HG03159 (cell line): ENCODE measurements around the gene ZNF160.

Source experiments
- ATAC-seq: cut with Tn5 transposase; IDR thresholded peaks from one replicate; pipeline ENCODE4 v1.9.1; 2021; ENCODE audit warnings: mild to moderate bottlenecking, moderate library complexity; ENCODE audit not compliant: unreplicated experiment

The ZNF160 gene

GRCh38 chr19:53094754-53095575, 8.3 kb downstream of the ZNF160 start:
- ATAC-seq: no peak

GRCh38 chr19:53092723-53093122, 10.5 kb downstream of the ZNF160 start:
- no peak for ATAC-seq

- no peak for ATAC-seq
Observed at GRCh38 chr19:53091413-53092254, 11.6 kb downstream of the ZNF160 start.

- no peak for ATAC-seq
Observed at GRCh38 chr19:53088091-53088490, 15.1 kb downstream of the ZNF160 start.

DNA sequence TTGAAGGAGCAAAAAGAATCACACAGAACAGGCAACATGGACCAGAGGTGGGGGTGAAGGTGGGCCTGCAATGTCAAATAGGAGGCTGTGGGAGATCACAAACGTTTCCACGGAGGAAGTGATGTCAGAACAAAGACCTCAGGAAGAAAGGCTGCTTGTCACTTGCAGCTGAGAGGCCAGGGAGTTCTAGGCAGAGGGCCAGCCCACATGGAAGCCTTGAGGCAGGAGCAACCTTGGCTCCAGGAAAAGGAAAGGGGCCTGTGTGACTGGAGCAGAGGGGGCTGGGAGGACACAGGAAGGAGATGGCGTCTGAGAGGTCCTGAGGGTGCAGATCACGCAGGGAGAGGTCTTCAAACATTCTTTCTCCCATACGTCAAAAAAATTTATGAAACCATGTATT, 16.3 kb downstream of the ZNF160 start:
- ATAC-seq: no peak

DNA sequence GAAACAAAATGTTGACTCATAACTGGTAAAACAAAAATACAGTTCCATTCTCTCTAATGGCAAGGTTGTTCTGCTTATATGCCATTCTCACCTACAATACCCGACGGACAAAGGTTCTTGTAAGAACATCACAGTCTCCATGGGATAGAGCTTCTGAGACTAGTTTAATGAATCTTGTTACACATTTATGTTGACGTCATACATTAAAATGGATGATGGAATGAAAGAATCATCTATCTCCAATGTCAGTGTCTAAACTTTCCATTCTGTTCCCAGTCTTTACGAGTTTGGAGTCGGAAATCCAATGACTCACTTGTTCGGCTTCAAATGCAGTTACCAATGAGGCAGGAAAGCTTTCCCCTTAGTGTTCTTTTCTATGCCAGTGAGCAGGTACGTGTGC, 17.7 kb downstream of the ZNF160 start:
- ATAC-seq: no peak

GRCh38 chr19:53082929-53083328, 20.3 kb downstream of the ZNF160 start:
- no peak for ATAC-seq

DNA sequence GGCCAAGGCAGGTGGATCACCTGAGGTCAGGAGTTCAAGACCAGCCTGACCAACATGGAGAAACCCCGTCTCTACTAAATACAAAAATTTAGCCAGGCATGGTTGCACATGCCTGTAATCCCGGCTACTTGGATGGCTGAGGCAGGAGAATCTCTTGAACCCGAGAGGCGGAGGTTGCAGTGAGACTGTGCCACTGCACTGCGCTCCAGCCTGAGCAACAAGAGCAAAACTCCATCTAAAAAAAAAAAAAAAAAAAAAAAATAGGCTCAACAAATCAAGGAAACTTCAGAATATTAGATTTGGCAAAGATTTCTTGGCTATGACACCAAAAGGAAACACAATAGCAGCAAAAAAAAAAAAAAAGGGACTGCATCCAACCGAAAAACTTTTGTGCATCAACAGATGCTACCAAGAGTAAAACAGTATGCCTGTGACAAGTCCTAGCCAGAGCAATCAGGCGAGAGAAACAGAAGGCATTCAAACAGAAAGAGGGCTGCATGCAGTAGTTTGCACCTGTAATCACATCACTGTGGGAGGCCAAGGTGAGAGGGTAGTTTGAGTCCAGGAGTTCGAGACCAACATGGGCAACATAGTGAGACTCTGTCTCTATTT, 23.8 kb downstream of the ZNF160 start:
- ATAC-seq: no peak

GRCh38 chr19:53078668-53079067, 24.6 kb downstream of the ZNF160 start:
- ATAC-seq: no peak

GRCh38 chr19:53076984-53077383, 26.2 kb downstream of the ZNF160 start:
- no peak for ATAC-seq

DNA sequence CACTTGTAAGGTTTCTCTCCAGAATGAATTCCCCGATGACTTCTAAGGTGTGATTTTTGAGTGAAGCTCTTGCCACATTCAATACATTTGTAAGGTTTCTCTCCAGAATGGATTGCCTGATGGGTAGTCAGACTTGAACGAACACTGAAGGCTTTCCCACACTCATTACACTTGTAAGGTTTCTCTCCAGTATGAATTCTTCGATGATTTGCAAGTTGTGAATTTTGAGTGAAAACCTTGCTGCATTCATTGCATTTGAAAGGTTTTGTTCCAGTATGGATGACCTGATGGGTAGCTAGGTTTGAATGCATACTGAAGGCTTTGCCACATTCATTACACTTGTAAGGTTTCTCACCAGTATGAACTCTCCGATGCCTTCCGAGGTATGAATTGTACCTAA, 34.4 kb downstream of the ZNF160 start:
- no peak for ATAC-seq

DNA sequence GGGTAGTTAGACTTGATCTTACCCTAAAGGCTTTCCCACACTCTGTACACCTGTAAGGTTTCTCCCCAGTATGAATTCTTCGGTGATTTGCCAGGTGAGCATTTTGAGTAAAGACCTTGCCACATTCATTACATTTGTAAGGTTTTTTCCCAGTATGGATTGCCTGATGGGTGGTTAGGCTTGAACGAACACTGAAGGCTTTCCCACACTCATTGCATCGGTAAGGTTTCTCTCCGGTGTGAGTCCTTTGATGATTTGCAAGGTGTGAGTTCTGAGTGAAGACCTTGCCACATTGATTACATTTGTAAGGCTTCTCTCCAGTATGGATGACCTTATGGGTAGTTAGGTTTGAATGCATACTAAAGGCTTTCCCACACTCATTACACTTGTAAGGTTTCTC, 35.0 kb downstream of the ZNF160 start:
- ATAC-seq: no peak

DNA sequence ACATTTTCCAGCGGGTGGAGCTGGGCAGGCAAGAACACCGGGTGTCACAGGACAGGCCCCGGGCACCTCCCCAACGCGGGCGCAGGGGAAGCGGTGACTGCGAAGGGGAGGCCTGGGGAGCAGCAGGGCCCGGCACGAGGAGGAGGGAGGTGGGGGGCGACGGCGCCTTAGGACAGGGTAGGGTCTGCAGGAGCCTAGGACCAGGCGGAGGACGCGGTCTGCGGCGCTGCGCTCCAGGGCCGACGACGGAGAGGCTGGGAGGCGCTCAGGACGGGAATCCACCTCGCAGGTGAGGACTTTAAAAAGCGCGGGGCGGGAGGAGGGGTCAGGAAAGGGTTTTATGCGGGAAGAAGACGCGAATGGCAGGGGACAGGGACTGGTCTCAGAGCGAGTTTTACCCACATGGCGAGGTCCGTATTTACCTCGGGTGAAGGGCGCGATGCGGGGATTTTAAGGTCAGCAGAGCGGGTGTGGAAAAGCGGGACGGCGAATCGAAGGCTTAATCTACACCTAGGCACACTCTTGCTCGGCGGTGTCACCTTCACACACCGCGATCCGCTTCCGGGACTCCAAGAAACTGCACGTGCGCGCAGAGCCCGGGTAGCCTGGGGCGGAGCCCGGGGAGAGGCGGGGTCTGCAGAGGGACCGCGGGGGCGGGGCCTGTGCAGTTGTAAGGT, 45.2 kb downstream of the ZNF160 start:
- ATAC-seq: no peak

DNA sequence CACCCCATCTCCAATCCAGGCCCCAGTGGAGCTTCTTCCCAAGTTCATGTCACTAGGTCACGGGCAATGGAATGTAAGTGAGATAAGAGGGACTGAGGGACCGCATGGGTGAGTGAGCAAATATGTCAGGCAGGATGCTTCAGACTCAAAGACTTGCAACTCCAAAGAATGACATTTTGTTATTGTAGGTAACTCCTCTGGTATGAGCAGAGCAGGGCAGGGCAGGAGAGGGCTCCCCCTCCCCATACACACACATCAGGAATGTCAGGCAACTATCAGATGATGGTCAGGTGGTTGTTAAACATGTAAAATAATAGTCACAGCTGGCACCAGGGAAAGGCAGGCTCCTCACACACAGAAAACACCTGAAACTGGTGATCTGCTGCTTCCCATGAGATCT, 48.1 kb downstream of the ZNF160 start:
- no peak for ATAC-seq

- ATAC-seq: no peak
Observed at GRCh38 chr19:53047379-53047778, 55.8 kb downstream of the ZNF160 start.

DNA sequence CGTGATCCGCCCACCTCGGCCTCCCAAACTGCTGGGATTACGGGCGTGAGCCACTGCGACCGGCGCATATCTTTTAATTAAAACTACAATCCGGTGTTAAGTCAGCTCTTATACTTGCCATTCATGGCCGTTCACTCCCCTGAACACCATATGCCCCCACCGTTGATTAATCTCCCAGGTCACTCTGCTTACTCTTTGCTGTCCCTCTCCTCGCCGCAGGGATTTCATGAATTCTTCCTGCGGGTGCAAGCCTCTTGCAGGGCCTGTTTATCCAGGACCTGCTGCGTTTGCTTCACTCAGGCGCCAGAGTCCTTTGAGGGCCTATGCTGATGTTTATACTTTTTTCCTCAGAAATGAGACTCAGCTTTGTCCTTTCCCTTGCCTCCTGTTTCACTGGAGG, 57.7 kb downstream of the ZNF160 start:
- no peak for ATAC-seq

DNA sequence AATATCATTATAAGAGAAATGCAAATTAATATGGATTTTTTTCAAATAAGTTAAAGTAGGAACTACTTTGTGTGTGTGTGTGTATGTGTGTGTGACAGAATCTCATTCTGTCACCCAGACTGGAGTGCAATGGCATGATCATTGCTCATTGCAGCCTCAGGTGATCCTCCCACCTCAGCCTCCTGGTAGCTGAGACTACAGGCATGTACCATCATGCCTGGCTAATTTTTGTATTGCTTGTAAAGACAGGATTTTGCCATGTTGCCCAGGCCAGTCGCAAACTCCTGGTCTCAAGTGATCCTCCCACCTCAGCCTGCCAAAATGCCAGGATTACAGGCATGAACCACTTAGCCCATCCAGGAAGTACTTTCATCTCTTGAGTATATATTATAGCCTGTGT, 61.9 kb downstream of the ZNF160 start:
- no peak for ATAC-seq

- no peak for ATAC-seq
Observed at GRCh38 chr19:53037101-53038097, 65.8 kb downstream of the ZNF160 start.

DNA sequence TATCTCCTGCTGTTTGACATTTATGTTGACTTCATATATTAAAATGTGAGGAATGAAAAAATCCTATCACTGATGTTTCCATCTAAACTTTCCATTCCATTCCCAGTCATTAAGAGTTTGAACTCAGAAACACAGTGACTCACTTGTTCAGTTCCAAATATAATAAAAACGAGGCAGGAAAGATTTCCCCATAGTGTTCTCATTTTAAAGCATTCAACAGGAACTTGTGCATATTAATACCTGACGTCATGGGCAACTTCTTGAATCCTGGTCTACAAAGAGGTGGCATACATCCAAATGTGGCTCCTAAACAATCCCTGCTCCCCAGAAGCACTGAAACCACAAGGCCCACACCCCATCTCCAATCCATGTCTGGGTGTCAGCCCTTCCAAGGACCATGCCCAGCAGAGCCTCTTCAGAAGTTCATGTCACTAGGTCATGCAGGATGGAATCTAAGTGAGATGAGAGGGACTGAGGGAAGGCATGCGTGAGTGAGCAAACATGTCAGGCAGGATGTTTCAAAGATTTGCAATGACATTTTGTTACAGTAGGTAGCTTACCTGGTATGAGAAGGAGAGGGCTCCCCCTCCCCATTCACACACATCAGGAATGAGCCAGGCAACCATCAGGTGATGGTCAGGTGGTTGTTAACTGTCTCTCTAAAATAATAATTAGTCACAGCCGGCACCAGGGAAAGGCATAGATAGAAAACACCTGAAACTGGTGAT, 68.1 kb downstream of the ZNF160 start:
- no peak for ATAC-seq
